Measurements from ENCODE around the gene SV2C. TPM values are rescaled to one million over a fixed set of nuclear protein-coding genes. Genes with fewer than 3 reads are reported as not detected.

Gene SV2C
- total RNA-seq, 1 donor = not detected

- no peaks in the 10 kb centered on the region for H3K36me3 ChIP-seq (ENCODE audit: insufficient read depth, low read length)
- H3K4me2 ChIP-seq (ENCODE audit: insufficient read depth, low read length) = no peak overlapping the region
- no peaks in the 10 kb centered on the region for H3K79me2 ChIP-seq (ENCODE audit: insufficient read depth, low read length)
- H3K27me3 ChIP-seq (ENCODE audit: insufficient read depth, low read length) = no peaks in the 10 kb centered on the region
- H3K4me3 ChIP-seq (ENCODE audit: insufficient read depth, low read length) = no peak overlapping the region
- TF ChIP-seq CTCF (IDR thresholded peaks at IDR 0.05; ENCODE audit: extremely low read depth, low read depth, low read length) = no peak
- no peak overlapping the region for H3K27ac ChIP-seq (ENCODE audit: low read depth, low read length)
- no peak for DNase-seq (ENCODE audit: insufficient read length, low spot score, missing footprints)
- H2AFZ ChIP-seq (ENCODE audit: low read length) = no peak overlapping the region
- H3K9me3 ChIP-seq (ENCODE audit: low read depth, low read length) = no peaks in the 10 kb centered on the region
- no peaks in the 10 kb centered on the region for H3K4me1 ChIP-seq (ENCODE audit: insufficient read depth, low read length)
- H4K20me1 ChIP-seq (ENCODE audit: insufficient read depth, low read length) = no peaks in the 10 kb centered on the region
Observed at GRCh38 chr5:76257225-76257833, 174.1 kb downstream of the SV2C start.

DNA sequence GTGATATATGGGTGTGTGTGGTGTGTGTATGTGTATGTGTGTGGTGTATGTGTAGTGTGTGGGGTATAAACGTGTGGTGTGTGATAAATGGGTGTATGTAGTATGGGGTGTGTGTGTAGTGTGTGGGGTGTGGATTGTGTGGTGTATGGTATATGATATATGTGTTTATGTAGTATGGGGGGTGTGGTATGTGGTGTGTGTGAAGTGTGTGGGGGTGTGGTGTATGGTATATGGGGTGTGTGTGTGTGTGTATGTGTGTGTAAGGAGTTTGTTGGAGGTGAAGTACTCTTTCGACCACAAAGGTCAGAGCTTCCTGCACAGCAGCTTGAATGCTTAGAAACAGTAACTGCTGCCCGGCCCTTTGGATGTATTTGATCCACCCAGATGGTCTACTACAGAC, 174.7 kb downstream of the SV2C start:
- Histone ChIP-seq H3K79me2 (ENCODE audit: insufficient read depth, low read length) (no peaks in the 10 kb centered on the region), H3K27me3 (ENCODE audit: insufficient read depth, low read length) (no peaks in the 10 kb centered on the region), H4K20me1 (ENCODE audit: insufficient read depth, low read length) (no peaks in the 10 kb centered on the region), H3K4me2 (ENCODE audit: insufficient read depth, low read length) (no peak overlapping the region), H3K27ac (ENCODE audit: low read depth, low read length) (no peak overlapping the region), H3K36me3 (ENCODE audit: insufficient read depth, low read length) (no peaks in the 10 kb centered on the region), H3K4me3 (ENCODE audit: insufficient read depth, low read length) (no peak overlapping the region), H2AFZ (ENCODE audit: low read length) (no peak overlapping the region), H3K4me1 (ENCODE audit: insufficient read depth, low read length) (no peaks in the 10 kb centered on the region), H3K9me3 (ENCODE audit: low read depth, low read length) (no peaks in the 10 kb centered on the region)
- TF ChIP-seq CTCF (IDR thresholded peaks at IDR 0.05; ENCODE audit: extremely low read depth, low read depth, low read length) = no peak
- no peak for DNase-seq (ENCODE audit: insufficient read length, low spot score, missing footprints)

DNA sequence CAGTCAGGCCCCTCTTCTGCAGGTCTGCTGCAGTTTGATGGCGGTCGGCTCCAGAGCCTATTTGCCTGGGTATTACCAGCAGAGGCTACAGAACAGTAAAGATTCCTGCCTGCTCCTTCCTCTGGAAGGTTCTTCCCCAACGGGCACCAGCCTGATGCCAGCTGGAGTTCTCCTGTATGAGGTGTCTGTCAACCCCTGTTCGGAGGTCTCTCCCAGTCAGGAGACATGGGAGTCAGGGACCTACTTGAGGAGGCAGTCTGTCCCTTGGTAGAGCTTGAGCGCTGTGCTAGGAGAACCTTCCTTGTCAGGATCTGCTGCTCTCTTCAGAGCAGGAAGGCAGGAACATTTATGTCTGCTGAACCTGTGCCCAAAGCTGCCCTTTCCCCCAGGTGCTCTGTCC, 181.5 kb downstream of the SV2C start:
- Histone ChIP-seq H3K4me2 (ENCODE audit: insufficient read depth, low read length) (no peak overlapping the region), H3K4me3 (ENCODE audit: insufficient read depth, low read length) (no peak overlapping the region), H3K27ac (ENCODE audit: low read depth, low read length) (no peak overlapping the region), H2AFZ (ENCODE audit: low read length) (no peak overlapping the region), H3K4me1 (ENCODE audit: insufficient read depth, low read length) (no peaks in the 10 kb centered on the region), H3K36me3 (ENCODE audit: insufficient read depth, low read length) (no peaks in the 10 kb centered on the region), H3K79me2 (ENCODE audit: insufficient read depth, low read length) (no peaks in the 10 kb centered on the region), H4K20me1 (ENCODE audit: insufficient read depth, low read length) (no peaks in the 10 kb centered on the region), H3K27me3 (ENCODE audit: insufficient read depth, low read length) (no peaks in the 10 kb centered on the region), H3K9me3 (ENCODE audit: low read depth, low read length) (no peaks in the 10 kb centered on the region)
- DNase-seq (ENCODE audit: insufficient read length, low spot score, missing footprints) = no peak
- TF ChIP-seq CTCF (IDR thresholded peaks at IDR 0.05; ENCODE audit: extremely low read depth, low read depth, low read length) = no peak

GRCh38 chr5:76269259-76269931, 186.2 kb downstream of the SV2C start:
- Histone ChIP-seq H3K4me3 (ENCODE audit: insufficient read depth, low read length) (no peak overlapping the region), H3K36me3 (ENCODE audit: insufficient read depth, low read length) (no peaks in the 10 kb centered on the region), H3K9me3 (ENCODE audit: low read depth, low read length) (no peaks in the 10 kb centered on the region), H3K27ac (ENCODE audit: low read depth, low read length) (no peak overlapping the region), H3K4me2 (ENCODE audit: insufficient read depth, low read length) (no peak overlapping the region), H2AFZ (ENCODE audit: low read length) (no peak overlapping the region), H3K27me3 (ENCODE audit: insufficient read depth, low read length) (no peaks in the 10 kb centered on the region), H3K79me2 (ENCODE audit: insufficient read depth, low read length) (no peaks in the 10 kb centered on the region), H3K4me1 (ENCODE audit: insufficient read depth, low read length) (no peaks in the 10 kb centered on the region), H4K20me1 (ENCODE audit: insufficient read depth, low read length) (no peaks in the 10 kb centered on the region)
- no peak for TF ChIP-seq CTCF (IDR thresholded peaks at IDR 0.05; ENCODE audit: extremely low read depth, low read depth, low read length)
- DNase-seq (ENCODE audit: insufficient read length, low spot score, missing footprints) = no peak
